Uterus (tissue), 2 donors: ENCODE measurements around the gene SSBP2.

Experiments
- POLR2A ChIP-seq, 2 donors: fragments of 450-650 bp; IDR thresholded peaks; one replicate each; pipeline ENCODE4 v1.6.1; 2016; ENCODE audit warnings: antibody characterized with exemption in 2 of 2, mild to moderate bottlenecking in 1 of 2, moderate library complexity in 1 of 2
- TF ChIP-seq, protein P1 (sequence below), 4 experiments: fragments of 200-600 bp in 2 of 4; fragments of 450-650 bp in 2 of 4; sonication (generic) in 2 of 4; IDR thresholded peaks; one replicate each; pipeline ENCODE4 v1.5.1; 2016 to 2019; ENCODE audit warnings: antibody characterized with exemption in 4 of 4, mild to moderate bottlenecking in 2 of 4, moderate library complexity in 1 of 4

DNA sequence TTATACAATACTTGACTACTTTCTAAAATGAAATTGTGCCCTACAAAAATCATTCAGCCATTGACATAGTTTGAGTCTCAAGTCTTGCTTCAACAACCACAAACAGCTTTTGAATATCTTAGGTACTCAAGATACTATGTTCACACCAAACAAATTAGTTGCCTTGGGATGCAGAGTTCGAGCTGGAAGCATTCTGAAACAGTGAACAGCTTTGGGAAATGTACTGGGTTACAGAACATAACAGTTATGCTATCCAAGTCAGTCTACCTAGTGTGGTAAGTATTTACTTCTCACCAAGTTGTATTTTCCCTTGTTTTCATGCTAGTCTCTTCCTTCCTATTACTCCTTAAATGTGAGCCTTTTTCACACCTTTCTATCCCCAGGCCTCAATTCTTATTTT lies 143.2 kb downstream of the SSBP2 start:
- TF ChIP-seq, protein P1, sequence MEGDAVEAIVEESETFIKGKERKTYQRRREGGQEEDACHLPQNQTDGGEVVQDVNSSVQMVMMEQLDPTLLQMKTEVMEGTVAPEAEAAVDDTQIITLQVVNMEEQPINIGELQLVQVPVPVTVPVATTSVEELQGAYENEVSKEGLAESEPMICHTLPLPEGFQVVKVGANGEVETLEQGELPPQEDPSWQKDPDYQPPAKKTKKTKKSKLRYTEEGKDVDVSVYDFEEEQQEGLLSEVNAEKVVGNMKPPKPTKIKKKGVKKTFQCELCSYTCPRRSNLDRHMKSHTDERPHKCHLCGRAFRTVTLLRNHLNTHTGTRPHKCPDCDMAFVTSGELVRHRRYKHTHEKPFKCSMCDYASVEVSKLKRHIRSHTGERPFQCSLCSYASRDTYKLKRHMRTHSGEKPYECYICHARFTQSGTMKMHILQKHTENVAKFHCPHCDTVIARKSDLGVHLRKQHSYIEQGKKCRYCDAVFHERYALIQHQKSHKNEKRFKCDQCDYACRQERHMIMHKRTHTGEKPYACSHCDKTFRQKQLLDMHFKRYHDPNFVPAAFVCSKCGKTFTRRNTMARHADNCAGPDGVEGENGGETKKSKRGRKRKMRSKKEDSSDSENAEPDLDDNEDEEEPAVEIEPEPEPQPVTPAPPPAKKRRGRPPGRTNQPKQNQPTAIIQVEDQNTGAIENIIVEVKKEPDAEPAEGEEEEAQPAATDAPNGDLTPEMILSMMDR (IDR thresholded peaks at IDR 0.05) = no peak
- TF ChIP-seq POLR2A (IDR thresholded peaks at IDR 0.05) = no peak
